GM18526 (cell line): Measurements from ENCODE around the gene NPB.

Experiments
- POLR2A ChIP-seq: IDR thresholded peaks from 3 replicates; pipeline ENCODE4 v1.6.1; 2011; ENCODE audit not compliant: insufficient read length; ENCODE audit errors: extremely low read depth

NPB gene

GRCh38 chr17:81902023-81902652, at the start of gene NPB:
Gene NPB, plus strand, starts transcription at chr17:81902238. Its CDS starts 40 bp downstream, at chr17:81902278.
- no peak for TF ChIP-seq POLR2A

GRCh38 chr17:81854974-81855774, 46.9 kb upstream of the NPB start:
- TF ChIP-seq POLR2A = no peak

- no peak for TF ChIP-seq POLR2A
Observed at GRCh38 chr17:81858170-81858966, 43.7 kb upstream of the NPB start.

- TF ChIP-seq POLR2A = no peak
Observed at GRCh38 chr17:81858967-81859905, 42.8 kb upstream of the NPB start.

- TF ChIP-seq POLR2A = peak; percentile 98
Observed at GRCh38 chr17:81859906-81860755, 41.9 kb upstream of the NPB start, which contains the start of gene P4HB. Gene P4HB, minus strand, starts transcription at chr17:81860535. Its CDS starts 64 bp downstream, at chr17:81860471.

- TF ChIP-seq POLR2A = peak; percentile 93
Observed at GRCh38 chr17:81860756-81861568, 41.1 kb upstream of the NPB start.

- TF ChIP-seq POLR2A = no peak
Observed at GRCh38 chr17:81863123-81863675, 38.8 kb upstream of the NPB start.

- TF ChIP-seq POLR2A = peak; percentile 24
Observed at GRCh38 chr17:81863833-81864768, 37.9 kb upstream of the NPB start.

- TF ChIP-seq POLR2A = no peak
Observed at GRCh38 chr17:81865358-81865732, 36.7 kb upstream of the NPB start.

- TF ChIP-seq POLR2A = no peak
Observed at GRCh38 chr17:81865733-81866439, 36.2 kb upstream of the NPB start.
